ENCODE data around the gene RRP1. TPM values are rescaled to one million over a fixed set of nuclear protein-coding genes. Genes with fewer than 3 reads are reported as not detected.

Gene RRP1
- total and polyA plus RNA-seq, 10 of the 15 experiments (the other 5 are each of a cell fraction or from before 2014, with no cell fraction given), result 0.34 to 70.8 (median 35.1) TPM

GRCh38 chr21:43767498-43767983 lies 21.8 kb upstream of the RRP1 start:
- Histone ChIP-seq H3K36me3 (ENCODE audit: control insufficient read depth in 2 of 2, insufficient read depth in 2 of 2, low read length in 1 of 2) (no peaks in the 10 kb centered on the region), H3K9me3 (replicated peaks; ENCODE audit: control insufficient read depth, insufficient read depth, low read length) (peaks cover 2% of the 10 kb centered on the region; the same call in 1 of the 3 replicates), H3K27ac (ENCODE audit: control insufficient read depth, insufficient read depth) (no peak overlapping the region), H3K4me2 (ENCODE audit: control insufficient read depth, insufficient read depth) (no peak overlapping the region), H3K79me2 (ENCODE audit: control insufficient read depth, insufficient read depth, low read length) (no peaks in the 10 kb centered on the region), H3K27me3 (replicated peaks in 1 of 2; ENCODE audit: control insufficient read depth in 2 of 2, insufficient read depth in 2 of 2, low read length in 1 of 2) (no peaks in the 10 kb centered on the region), H4K20me1 (ENCODE audit: control insufficient read depth, insufficient read depth) (no peaks in the 10 kb centered on the region), H3K4me1 (ENCODE audit: control insufficient read depth, insufficient read depth, low read length) (no peaks in the 10 kb centered on the region; the same call in 1 of the 2 replicates), H3K9ac (ENCODE audit: control insufficient read depth, insufficient read depth, low read length) (no peak overlapping the region), H3K4me3 (no peak overlapping the region), H2AFZ (ENCODE audit: control insufficient read depth, low read depth, low read length) (no peak overlapping the region)
- FAIRE-seq (no peak), DNase-seq (ENCODE audit: low read depth, low spot score) (no peak), ATAC-seq (no peak)
- ChIA-PET POLR2A (no interaction called here), RAD21 (ENCODE audit: unreplicated experiment) (no interaction called here), SMC1A (ENCODE audit: uncharacterized antibody, unreplicated experiment) (no interaction called here), CTCF (no interaction called here)
- 85% methylated on average over 15 of the region's 15 CpGs for WGBS (ENCODE audit: insufficient coverage, insufficient replicate concordance, low lambda C conversion rate, missing lambda C conversion rate)
- TF ChIP-seq KAT2A (conservative IDR thresholded peaks at IDR 0.05; ENCODE audit: control insufficient read depth, low read depth, low read length) (no peak), NFXL1 (IDR thresholded peaks at IDR 0.05; ENCODE audit: borderline replicate concordance) (no peak), SMAD5 (IDR thresholded peaks at IDR 0.05; ENCODE audit: low read depth) (no peak), RAD51 (IDR thresholded peaks at IDR 0.05) (no peak), MLLT1 (IDR thresholded peaks at IDR 0.05) (no peak), TAF1 (IDR thresholded peaks at IDR 0.05; ENCODE audit: borderline replicate concordance, low read depth, low read length) (no peak), HCFC1 (IDR thresholded peaks at IDR 0.05; ENCODE audit: low read length) (no peak), YBX1 (IDR thresholded peaks at IDR 0.05) (no peak), ZNF622 (IDR thresholded peaks at IDR 0.05) (no peak), GATAD2B (conservative IDR thresholded peaks at IDR 0.05; ENCODE audit: low read depth) (no peak), SIN3A (IDR thresholded peaks at IDR 0.05; ENCODE audit: low read depth, low read length) (no peak), ZZZ3 (IDR thresholded peaks at IDR 0.05; ENCODE audit: control insufficient read depth, insufficient read length, low read depth) (no peak), ESRRA (IDR thresholded peaks at IDR 0.05; ENCODE audit: low read length) (no peak)
- TF ChIP-seq, protein P1, sequence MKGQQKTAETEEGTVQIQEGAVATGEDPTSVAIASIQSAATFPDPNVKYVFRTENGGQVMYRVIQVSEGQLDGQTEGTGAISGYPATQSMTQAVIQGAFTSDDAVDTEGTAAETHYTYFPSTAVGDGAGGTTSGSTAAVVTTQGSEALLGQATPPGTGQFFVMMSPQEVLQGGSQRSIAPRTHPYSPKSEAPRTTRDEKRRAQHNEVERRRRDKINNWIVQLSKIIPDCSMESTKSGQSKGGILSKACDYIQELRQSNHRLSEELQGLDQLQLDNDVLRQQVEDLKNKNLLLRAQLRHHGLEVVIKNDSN (IDR thresholded peaks at IDR 0.05; ENCODE audit: borderline replicate concordance, extremely low read length, insufficient read depth, low read depth, low read length), result no peak
- intact Hi-C loops (cut with micrococcal nuclease; ENCODE audit: unreplicated experiment), result no loop called here
- BruUV-seq (replicated peaks), result no TSS peak
- in situ Hi-C loops (cut with MboI), result no loop called here

Measured in GM12878 (cell line).